Activated naive CD8-positive, alpha-beta T cell treated with anti-CD3 and anti-CD28 coated beads for 36 hours (primary cell): ENCODE measurements around the gene MED26. TPM values are rescaled to one million over a fixed set of nuclear protein-coding genes. Genes with fewer than 3 reads are reported as not detected.

Source experiments
- DNase-seq: peaks from one replicate; pipeline ENCODE4 v3.0.0; 2021
- H3K27ac Mint-ChIP-seq: one replicate; pipeline ENCODE4 v1.8.0; 2022; ENCODE audit warnings: mild to moderate bottlenecking, moderate library complexity, mixed read lengths
- H3K27me3 Mint-ChIP-seq: one replicate; pipeline ENCODE4 v1.8.0; 2022; ENCODE audit warnings: mild to moderate bottlenecking, mixed read lengths
- H3K36me3 Mint-ChIP-seq: one replicate; pipeline ENCODE4 v1.8.0; 2021; ENCODE audit warnings: mild to moderate bottlenecking, mixed read lengths
- H3K4me1 Mint-ChIP-seq: one replicate; pipeline ENCODE4 v1.8.0; 2021; ENCODE audit warnings: mixed read lengths
- H3K4me3 Mint-ChIP-seq: one replicate; pipeline ENCODE4 v1.8.0; 2022; ENCODE audit warnings: mild to moderate bottlenecking, moderate library complexity, mixed read lengths
- H3K9me3 Mint-ChIP-seq: one replicate; pipeline ENCODE4 v1.8.0; 2022; ENCODE audit warnings: mixed read lengths
- total RNA-seq, 2 experiments: library from RNA; stranded (reverse); gene quantifications; one replicate each; pipeline ENCODE4 v1.2.3, GENCODE V29; 2021

The MED26 gene
- total RNA-seq, 2 experiments from 2014 or later: 16.0 to 17.2 TPM

- H3K36me3 Mint-ChIP-seq: peaks cover 25% of the 10 kb centered on the region
These were observed 644 bp downstream of the MED26 start for GRCh38 chr19:16627193-16627927.

DNA sequence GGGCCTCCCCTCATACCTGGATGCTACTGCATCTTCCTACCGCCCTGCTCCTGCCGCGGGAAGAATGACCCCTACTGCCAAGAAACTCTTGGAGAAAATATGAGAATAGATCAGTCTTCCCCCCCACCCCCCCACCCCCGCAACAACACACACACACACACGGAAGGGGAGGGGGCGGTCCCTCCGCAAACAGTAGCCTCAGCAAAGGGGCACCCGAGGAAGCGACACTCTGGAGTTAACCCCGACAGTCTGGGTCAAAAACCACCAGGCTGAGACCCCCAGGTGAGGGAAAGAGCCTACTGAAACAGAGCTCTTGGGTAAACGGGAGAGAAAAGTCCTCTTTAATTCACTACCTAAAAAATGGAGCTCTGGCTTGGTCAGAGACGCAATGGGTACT is 1.2 kb downstream of the MED26 start:
- Mint-ChIP-seq H3K9me3 (no peaks in the 10 kb centered on the region), H3K4me3 (peak overlapping the region; percentile 94), H3K4me1 (peaks cover 43% of the 10 kb centered on the region), H3K27me3 (no peaks in the 10 kb centered on the region), H3K36me3 (peaks cover 25% of the 10 kb centered on the region), H3K27ac (peak overlapping the region; percentile 91)
- peak; percentile 26 for DNase-seq

More at GRCh38 chr19:16627193-16627927, 644 bp downstream of the MED26 start:
- Mint-ChIP-seq H3K4me1 (peaks cover 41% of the 10 kb centered on the region), H3K9me3 (no peaks in the 10 kb centered on the region), H3K27me3 (no peaks in the 10 kb centered on the region), H3K27ac (peak overlapping the region; percentile 91), H3K4me3 (peak overlapping the region; percentile 94)
- DNase-seq: peak; percentile 26

DNA sequence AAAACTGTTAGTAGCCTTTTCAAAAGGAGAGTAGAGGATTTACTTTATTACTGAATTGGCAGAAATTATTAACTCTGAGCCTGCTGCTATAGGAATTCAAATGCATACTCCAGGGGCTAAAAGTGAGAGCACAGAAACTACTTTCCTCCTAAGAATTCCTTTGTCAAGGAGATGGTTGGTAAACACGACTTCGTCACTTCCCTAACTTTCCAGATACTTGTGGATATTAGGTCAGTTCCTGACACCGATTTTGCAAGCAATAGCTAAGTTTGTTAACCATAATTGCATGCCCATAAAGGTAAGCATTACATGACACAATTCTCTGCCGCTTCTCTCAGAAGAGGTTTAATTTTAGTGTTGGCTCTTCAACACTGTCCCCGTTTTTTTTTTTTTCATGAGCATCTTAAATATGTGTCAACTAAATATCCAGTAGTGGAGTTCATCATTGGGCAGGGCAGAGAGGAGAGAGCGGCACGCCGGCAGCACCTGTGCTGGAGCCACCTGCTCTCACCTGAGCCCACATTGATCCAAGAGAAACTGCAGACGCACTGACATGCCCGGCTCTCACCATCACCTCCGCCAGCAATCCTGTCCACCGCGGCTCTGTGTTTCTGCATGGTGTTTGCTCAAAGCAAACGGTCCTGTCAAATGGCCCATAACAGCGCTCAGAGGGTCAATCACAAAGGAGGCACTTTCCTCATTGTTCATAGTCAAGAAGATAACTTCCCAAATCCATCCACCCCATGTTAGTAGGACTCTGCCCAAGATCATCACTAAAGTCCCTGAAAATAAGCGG is 2.6 kb downstream of the MED26 start:
- Mint-ChIP-seq H3K4me1 (peaks cover 50% of the 10 kb centered on the region), H3K9me3 (no peaks in the 10 kb centered on the region), H3K36me3 (peaks cover 21% of the 10 kb centered on the region), H3K4me3 (no peak overlapping the region), H3K27ac (no peak overlapping the region), H3K27me3 (no peaks in the 10 kb centered on the region)
- DNase-seq: no peak

- Mint-ChIP-seq H3K4me3 (no peak overlapping the region), H3K27ac (no peak overlapping the region), H3K4me1 (peaks cover 49% of the 10 kb centered on the region), H3K36me3 (peaks cover 20% of the 10 kb centered on the region), H3K27me3 (no peaks in the 10 kb centered on the region), H3K9me3 (no peaks in the 10 kb centered on the region)
- DNase-seq: no peak
These were observed 3.8 kb downstream of the MED26 start for GRCh38 chr19:16624236-16624635.

DNA sequence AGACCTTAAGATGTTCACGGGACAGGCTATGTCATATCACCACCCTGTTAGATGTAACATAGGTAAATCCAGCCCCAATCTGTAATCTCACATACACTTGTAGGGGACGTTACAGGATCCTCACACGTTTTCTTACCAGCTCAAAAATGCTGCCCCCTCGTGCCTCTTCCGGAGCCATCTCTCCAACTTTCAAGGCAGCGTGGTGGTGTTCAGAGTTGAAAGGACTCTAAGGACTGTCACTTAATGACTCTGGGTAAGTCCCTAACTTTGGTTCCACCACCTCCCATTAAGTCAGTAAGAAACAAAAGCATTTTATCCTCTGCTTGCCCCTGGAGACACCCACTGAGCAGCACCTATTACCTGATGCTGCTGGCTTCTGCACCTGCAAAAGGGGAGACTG is 4.4 kb downstream of the MED26 start:
- peaks cover 20% of the 10 kb centered on the region for H3K36me3 Mint-ChIP-seq
- peaks cover 50% of the 10 kb centered on the region for H3K4me1 Mint-ChIP-seq
- no peaks in the 10 kb centered on the region for H3K27me3 Mint-ChIP-seq
- no peak overlapping the region for H3K27ac Mint-ChIP-seq
- no peak overlapping the region for H3K4me3 Mint-ChIP-seq
- no peaks in the 10 kb centered on the region for H3K9me3 Mint-ChIP-seq
- no peak for DNase-seq

DNA sequence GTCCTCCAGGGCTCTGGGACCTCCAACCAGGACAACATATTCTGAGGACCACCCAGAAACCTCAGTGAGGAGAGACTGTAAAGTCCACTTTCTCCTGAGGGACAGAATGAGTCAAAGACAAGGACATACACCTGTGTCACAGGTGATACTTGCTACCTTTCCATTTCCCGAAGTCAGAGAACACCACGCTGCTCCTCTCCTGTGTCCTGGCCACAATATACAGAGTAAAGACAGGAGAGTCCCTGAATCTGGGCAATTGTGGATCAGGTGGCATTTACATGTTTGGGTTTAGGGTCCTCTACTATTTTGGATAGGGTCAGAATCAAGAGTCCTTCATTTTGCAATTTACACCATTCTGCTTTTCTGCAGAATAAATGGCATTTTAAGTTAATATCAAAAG is 4.9 kb downstream of the MED26 start:
- Mint-ChIP-seq H3K4me3 (no peak overlapping the region), H3K27me3 (no peaks in the 10 kb centered on the region), H3K4me1 (peaks cover 53% of the 10 kb centered on the region), H3K9me3 (no peaks in the 10 kb centered on the region), H3K27ac (no peak overlapping the region), H3K36me3 (peaks cover 20% of the 10 kb centered on the region)
- no peak for DNase-seq

- Mint-ChIP-seq H3K27me3 (no peaks in the 10 kb centered on the region), H3K4me1 (peaks cover 62% of the 10 kb centered on the region), H3K27ac (no peak overlapping the region), H3K4me3 (no peak overlapping the region), H3K36me3 (peaks cover 11% of the 10 kb centered on the region), H3K9me3 (no peaks in the 10 kb centered on the region)
- DNase-seq: no peak
These were observed 6.7 kb downstream of the MED26 start for GRCh38 chr19:16621165-16621800.

GRCh38 chr19:16620584-16620983 is 7.4 kb downstream of the MED26 start:
- no peaks in the 10 kb centered on the region for H3K27me3 Mint-ChIP-seq
- H3K9me3 Mint-ChIP-seq: no peaks in the 10 kb centered on the region
- no peak overlapping the region for H3K4me3 Mint-ChIP-seq
- H3K4me1 Mint-ChIP-seq: peaks cover 60% of the 10 kb centered on the region
- DNase-seq: no peak
- H3K36me3 Mint-ChIP-seq: peaks cover 4% of the 10 kb centered on the region
- H3K27ac Mint-ChIP-seq: no peak overlapping the region

GRCh38 chr19:16620018-16620417 is 8.0 kb downstream of the MED26 start:
- no peaks in the 10 kb centered on the region for H3K36me3 Mint-ChIP-seq

DNA sequence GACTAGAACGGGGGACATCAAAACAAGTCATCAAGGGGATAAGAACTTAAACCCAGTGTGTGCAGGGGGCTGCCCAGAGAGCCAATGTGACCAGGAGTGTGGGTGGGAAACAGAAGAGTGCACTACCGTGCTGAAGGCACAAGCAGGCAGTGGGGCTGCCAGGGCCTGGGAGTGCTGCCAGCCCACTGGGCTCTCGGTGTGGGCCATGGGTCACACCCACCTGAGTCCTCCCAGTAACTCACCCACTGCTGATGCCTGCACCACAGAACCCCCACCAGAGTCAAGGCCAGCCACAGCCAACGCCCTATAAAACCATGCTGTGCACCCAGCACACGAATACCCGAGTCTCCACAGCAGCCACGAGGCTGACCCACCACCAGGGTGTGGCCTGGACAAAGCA is 8.5 kb downstream of the MED26 start:
- Mint-ChIP-seq H3K27ac (no peak overlapping the region), H3K4me3 (no peak overlapping the region), H3K9me3 (no peaks in the 10 kb centered on the region), H3K36me3 (no peaks in the 10 kb centered on the region), H3K4me1 (peaks cover 57% of the 10 kb centered on the region), H3K27me3 (no peaks in the 10 kb centered on the region)
- no peak for DNase-seq

More at GRCh38 chr19:16620018-16620417, 8.0 kb downstream of the MED26 start:
- Mint-ChIP-seq H3K4me1 (peaks cover 58% of the 10 kb centered on the region), H3K4me3 (no peak overlapping the region), H3K27ac (no peak overlapping the region), H3K27me3 (no peaks in the 10 kb centered on the region), H3K9me3 (no peaks in the 10 kb centered on the region)
- DNase-seq: no peak

- Mint-ChIP-seq H3K36me3 (no peaks in the 10 kb centered on the region), H3K4me3 (no peak overlapping the region), H3K4me1 (peaks cover 55% of the 10 kb centered on the region), H3K27ac (no peak overlapping the region), H3K27me3 (no peaks in the 10 kb centered on the region), H3K9me3 (no peaks in the 10 kb centered on the region)
- DNase-seq: no peak
These were observed 9.8 kb downstream of the MED26 start for GRCh38 chr19:16618248-16618647.

- DNase-seq: no peak
- no peak overlapping the region for H3K4me3 Mint-ChIP-seq
- H3K4me1 Mint-ChIP-seq: peaks cover 66% of the 10 kb centered on the region
- no peak overlapping the region for H3K27ac Mint-ChIP-seq
- no peaks in the 10 kb centered on the region for H3K9me3 Mint-ChIP-seq
- peaks cover 2% of the 10 kb centered on the region for H3K36me3 Mint-ChIP-seq
- H3K27me3 Mint-ChIP-seq: no peaks in the 10 kb centered on the region
These were observed 12.2 kb downstream of the MED26 start for GRCh38 chr19:16615808-16616207.

DNA sequence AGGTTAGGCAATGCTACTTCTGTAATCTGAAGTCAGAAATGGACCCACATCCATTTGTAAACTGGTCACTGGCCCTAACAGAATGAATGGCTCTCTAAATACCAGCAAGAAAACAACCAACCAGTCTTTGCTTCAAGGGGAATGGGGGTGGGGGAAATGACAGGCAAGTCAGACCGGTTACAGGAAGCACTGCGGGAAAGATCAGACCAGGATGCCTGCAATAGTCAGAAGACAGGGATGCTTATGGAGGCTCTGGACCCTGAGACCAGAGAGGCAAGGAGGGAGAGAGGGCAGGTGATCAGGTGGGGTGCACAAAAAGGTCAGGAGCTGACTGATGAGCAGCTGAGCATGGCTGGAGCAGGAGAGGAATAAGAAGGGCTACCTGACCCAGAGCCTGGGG is 13.1 kb downstream of the MED26 start:
- H3K9me3 Mint-ChIP-seq: no peaks in the 10 kb centered on the region
- H3K27me3 Mint-ChIP-seq: no peaks in the 10 kb centered on the region
- peaks cover 66% of the 10 kb centered on the region for H3K4me1 Mint-ChIP-seq
- no peak for DNase-seq
- H3K36me3 Mint-ChIP-seq: peaks cover 2% of the 10 kb centered on the region
- no peak overlapping the region for H3K4me3 Mint-ChIP-seq
- H3K27ac Mint-ChIP-seq: peak overlapping the region; percentile 6

DNA sequence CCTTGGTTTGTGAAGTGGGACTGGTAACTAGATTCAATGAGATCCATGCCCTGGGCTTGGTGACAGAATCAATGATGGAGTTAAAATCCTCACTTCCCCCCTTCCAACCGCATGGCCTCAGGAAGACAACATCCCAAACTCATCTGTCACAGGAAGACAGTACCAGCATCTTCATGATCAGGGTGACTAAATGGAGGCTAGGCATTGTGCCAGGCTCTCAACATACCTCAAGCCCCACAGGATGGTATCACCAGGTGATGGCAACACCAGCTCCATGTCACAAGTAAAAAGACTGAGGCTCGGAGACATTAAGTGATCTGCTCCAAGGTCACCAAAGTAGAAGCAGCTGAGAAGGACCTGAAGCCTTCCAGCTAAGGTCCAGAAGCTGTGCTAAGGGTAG is 14.2 kb downstream of the MED26 start:
- no peak overlapping the region for H3K27ac Mint-ChIP-seq
- peaks cover 2% of the 10 kb centered on the region for H3K36me3 Mint-ChIP-seq
- H3K27me3 Mint-ChIP-seq: no peaks in the 10 kb centered on the region
- no peak overlapping the region for H3K4me3 Mint-ChIP-seq
- H3K4me1 Mint-ChIP-seq: peaks cover 63% of the 10 kb centered on the region
- DNase-seq: no peak
- no peaks in the 10 kb centered on the region for H3K9me3 Mint-ChIP-seq

- H3K36me3 Mint-ChIP-seq: peaks cover 2% of the 10 kb centered on the region
- peaks cover 64% of the 10 kb centered on the region for H3K4me1 Mint-ChIP-seq
- H3K4me3 Mint-ChIP-seq: no peak overlapping the region
- H3K27me3 Mint-ChIP-seq: no peaks in the 10 kb centered on the region
- H3K27ac Mint-ChIP-seq: no peak overlapping the region
- no peak for DNase-seq
- H3K9me3 Mint-ChIP-seq: no peaks in the 10 kb centered on the region
These were observed 15.4 kb downstream of the MED26 start for GRCh38 chr19:16612636-16613035.
